ENCODE results near the gene POU2F3. TPM values are rescaled to one million over a fixed set of nuclear protein-coding genes. Genes with fewer than 3 reads are reported as not detected.

Gene POU2F3
- total and polyA plus RNA-seq, 11 donors: 0.15 TPM; not detected in 10

DNA sequence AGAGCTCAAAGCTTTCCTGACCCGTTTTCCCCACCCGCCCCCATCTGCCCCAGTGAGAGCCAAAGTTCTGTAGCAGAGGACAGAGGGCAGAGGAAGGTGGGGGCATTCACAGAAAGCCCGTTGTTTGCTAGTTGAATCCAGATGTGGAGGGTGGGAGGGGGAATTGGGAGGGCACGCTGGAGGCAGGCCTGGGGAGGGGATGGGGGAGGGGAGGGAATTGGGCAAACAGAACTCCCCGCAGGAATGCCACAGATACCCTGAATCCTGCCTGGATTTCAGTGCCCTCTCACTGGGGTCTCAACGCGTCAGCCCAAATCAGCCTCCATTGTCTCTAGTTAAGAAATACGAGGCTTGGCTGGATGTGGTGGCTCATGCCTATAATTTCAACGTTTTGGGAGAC, 42.0 kb upstream of the POU2F3 start:
- Histone ChIP-seq H3K4me1 (peaks cover 0 to 14% (median 0%) of the 10 kb centered on the region in 12 donors), H3K4me3 (no peak overlapping the region), H3K9me3 (no peaks in the 10 kb centered on the region), H3K27ac (peak overlapping the region in 3 of 12 donors; percentile 31 to 49 (median 34)), H3K27me3 (no peaks in the 10 kb centered on the region), H3K36me3 (no peaks in the 10 kb centered on the region)
- DNase-seq (peak in 1 of 5 donors; percentile 10), ATAC-seq (no peak)
- WGBS, 4 donors: 76 to 82% (median 81%) methylated on average over 9 of the region's 9 CpGs
- no peak for TF ChIP-seq POLR2A (IDR thresholded peaks at IDR 0.05)
- TF ChIP-seq, protein P1, sequence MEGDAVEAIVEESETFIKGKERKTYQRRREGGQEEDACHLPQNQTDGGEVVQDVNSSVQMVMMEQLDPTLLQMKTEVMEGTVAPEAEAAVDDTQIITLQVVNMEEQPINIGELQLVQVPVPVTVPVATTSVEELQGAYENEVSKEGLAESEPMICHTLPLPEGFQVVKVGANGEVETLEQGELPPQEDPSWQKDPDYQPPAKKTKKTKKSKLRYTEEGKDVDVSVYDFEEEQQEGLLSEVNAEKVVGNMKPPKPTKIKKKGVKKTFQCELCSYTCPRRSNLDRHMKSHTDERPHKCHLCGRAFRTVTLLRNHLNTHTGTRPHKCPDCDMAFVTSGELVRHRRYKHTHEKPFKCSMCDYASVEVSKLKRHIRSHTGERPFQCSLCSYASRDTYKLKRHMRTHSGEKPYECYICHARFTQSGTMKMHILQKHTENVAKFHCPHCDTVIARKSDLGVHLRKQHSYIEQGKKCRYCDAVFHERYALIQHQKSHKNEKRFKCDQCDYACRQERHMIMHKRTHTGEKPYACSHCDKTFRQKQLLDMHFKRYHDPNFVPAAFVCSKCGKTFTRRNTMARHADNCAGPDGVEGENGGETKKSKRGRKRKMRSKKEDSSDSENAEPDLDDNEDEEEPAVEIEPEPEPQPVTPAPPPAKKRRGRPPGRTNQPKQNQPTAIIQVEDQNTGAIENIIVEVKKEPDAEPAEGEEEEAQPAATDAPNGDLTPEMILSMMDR (IDR thresholded peaks at IDR 0.05): no peak
- intact Hi-C loops (cut with DNase I): no loop called here

DNA sequence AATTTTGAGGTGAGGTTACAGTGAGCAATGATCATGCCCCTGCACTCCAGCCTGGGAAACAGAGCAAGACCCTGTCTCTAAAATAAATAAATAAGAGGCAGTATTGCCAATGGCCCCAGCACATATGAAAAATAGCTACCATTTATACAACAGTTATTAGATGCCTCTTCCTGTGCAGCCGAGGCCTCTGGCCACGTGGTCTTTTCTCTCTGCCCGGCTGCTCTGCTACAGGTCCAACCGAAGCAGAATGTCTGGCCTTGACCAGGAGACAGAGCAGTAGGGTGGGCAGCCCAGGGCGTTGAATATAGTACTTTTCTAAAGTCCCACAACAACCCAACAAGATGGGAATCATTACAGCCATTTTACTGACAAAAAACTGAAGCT, 41.5 kb upstream of the POU2F3 start:
- ATAC-seq (no peak), DNase-seq (peak in 1 of 5 donors; percentile 26)
- TF ChIP-seq POLR2A (IDR thresholded peaks at IDR 0.05): no peak
- TF ChIP-seq, protein P1 (IDR thresholded peaks at IDR 0.05): no peak
- peaks cover 0 to 14% (median 0%) of the 10 kb centered on the region in 12 donors for H3K4me1 ChIP-seq
- H3K4me3 ChIP-seq: no peak overlapping the region
- H3K27ac ChIP-seq: peak overlapping the region in 1 of 12 donors; percentile 34
- H3K27me3 ChIP-seq: no peaks in the 10 kb centered on the region
- 72 to 85% (median 78%) methylated on average over 5 of the region's 5 CpGs for WGBS, 4 donors
- H3K36me3 ChIP-seq: no peaks in the 10 kb centered on the region
- intact Hi-C loops (cut with DNase I): no loop called here
- H3K9me3 ChIP-seq: no peaks in the 10 kb centered on the region

DNA sequence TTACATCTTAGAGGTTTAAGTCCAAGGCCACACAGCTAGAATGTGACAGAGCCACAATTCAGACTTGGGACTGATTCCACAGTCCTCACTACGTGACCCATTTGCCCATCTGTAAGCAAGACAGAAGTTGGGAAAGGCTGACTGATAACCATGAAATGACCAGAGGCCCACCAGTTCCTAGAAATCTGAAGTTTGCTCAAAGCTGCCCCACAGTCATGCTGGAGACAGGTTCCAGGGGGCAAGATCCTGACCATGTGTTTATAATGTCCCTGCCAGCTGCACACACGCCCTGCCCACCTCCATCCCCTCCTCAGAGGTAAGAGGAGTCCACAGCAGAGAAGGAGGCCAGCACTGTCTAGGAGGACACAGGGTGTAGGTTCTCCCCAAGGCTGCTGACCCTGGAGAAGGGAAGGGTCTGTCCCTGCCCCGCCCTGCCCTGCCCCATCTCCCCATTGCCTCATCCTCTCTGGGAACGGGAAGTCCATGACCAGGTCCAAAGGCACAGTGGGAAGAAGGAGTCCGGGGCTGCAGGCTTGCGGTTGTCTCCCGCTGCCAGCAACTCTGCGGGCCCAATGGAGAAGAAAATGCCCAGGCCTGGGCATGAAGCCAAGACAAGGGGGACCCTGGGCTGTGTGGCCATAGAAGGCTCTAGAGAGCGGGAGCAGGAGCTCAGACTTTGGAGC, 41.0 kb upstream of the POU2F3 start:
- no peaks in the 10 kb centered on the region for H3K9me3 ChIP-seq
- no peak overlapping the region for H3K4me3 ChIP-seq
- H3K36me3 ChIP-seq: no peaks in the 10 kb centered on the region
- H3K27ac ChIP-seq: no peak overlapping the region
- no peaks in the 10 kb centered on the region for H3K27me3 ChIP-seq
- ATAC-seq (no peak), DNase-seq (peak in 1 of 5 donors; percentile 32)
- intact Hi-C loops (cut with DNase I): no loop called here
- TF ChIP-seq, protein P1 (IDR thresholded peaks at IDR 0.05): no peak
- peaks cover 0 to 14% (median 0%) of the 10 kb centered on the region in 12 donors for H3K4me1 ChIP-seq
- 87 to 94% (median 93%) methylated on average over 9 of the region's 9 CpGs for WGBS, 4 donors

DNA sequence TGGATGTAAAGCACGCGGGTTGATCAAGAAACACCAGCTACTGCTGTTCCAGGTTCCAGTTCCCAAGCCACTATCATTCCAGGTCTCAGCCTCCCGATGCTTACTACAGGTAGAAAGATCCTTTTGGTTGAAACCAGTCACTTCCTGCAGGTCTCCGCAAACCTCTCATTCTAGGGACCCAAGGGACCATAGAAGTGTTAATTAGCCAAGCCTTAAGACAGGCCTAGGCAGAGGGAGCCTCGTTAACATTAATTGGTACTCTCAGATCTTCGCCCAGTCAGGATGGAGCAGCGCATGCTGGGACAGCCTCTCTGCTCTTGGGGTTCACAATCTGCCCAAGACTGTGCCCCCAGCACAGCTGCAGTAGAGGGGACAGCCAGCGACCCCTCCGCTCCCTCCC, 40.3 kb upstream of the POU2F3 start:
- Histone ChIP-seq H3K4me3 (no peak overlapping the region), H3K9me3 (no peaks in the 10 kb centered on the region), H3K27ac (no peak overlapping the region), H3K27me3 (no peaks in the 10 kb centered on the region), H3K4me1 (peaks cover 0 to 14% (median 0%) of the 10 kb centered on the region in 12 donors), H3K36me3 (no peaks in the 10 kb centered on the region)
- no peak for TF ChIP-seq POLR2A (IDR thresholded peaks at IDR 0.05)
- TF ChIP-seq, protein P1 (IDR thresholded peaks at IDR 0.05): no peak
- WGBS, 4 donors: 86 to 91% (median 90%) methylated on average over 7 to 9 of the region's 9 CpGs
- ATAC-seq: no peak
- intact Hi-C loops (cut with DNase I): no loop called here
- peak in 1 of 5 donors; percentile 32 for DNase-seq

All from heart left ventricle (tissue), 16 donors.